Mesenchymal stem cell (in vitro differentiated cells and primary cell): ENCODE measurements around the gene ADAP2.

Source experiments
- DNase-seq: peaks from one replicate; pipeline ENCODE4 v3.0.0-alpha.2; 2013
- H2AFZ ChIP-seq: one replicate; pipeline ENCODE4 v1.6.1; 2013; ENCODE audit warnings: low read depth, mild to moderate bottlenecking, control low read depth, inconsistent platforms, low read length, moderate library complexity
- H2AK5ac ChIP-seq: 2 replicates; pipeline ENCODE4 v1.6.1; 2013; ENCODE audit warnings: low read length, moderate library complexity, mild to moderate bottlenecking, inconsistent platforms; ENCODE audit not compliant: severe bottlenecking
- H2BK120ac ChIP-seq: one replicate; pipeline ENCODE4 v1.6.1; 2013; ENCODE audit warnings: low read depth, mild to moderate bottlenecking, inconsistent platforms, low read length, moderate library complexity
- H2BK12ac ChIP-seq, 2 experiments: one replicate each; pipeline ENCODE4 v1.6.1; 2013; ENCODE audit warnings: inconsistent platforms in 2 of 2, low read length in 2 of 2, mild to moderate bottlenecking in 2 of 2, moderate library complexity in 2 of 2, control low read depth in 1 of 2
- H2BK15ac ChIP-seq: one replicate; pipeline ENCODE4 v1.6.1; 2013; ENCODE audit warnings: mild to moderate bottlenecking, low read depth, inconsistent platforms; ENCODE audit not compliant: poor library complexity, severe bottlenecking
- H2BK5ac ChIP-seq: 2 replicates; pipeline ENCODE4 v1.6.1; 2013; ENCODE audit warnings: low read depth, mild to moderate bottlenecking, low read length, control low read depth, inconsistent platforms; ENCODE audit not compliant: poor library complexity, severe bottlenecking
- H3K14ac ChIP-seq, 2 experiments: one replicate each; pipeline ENCODE4 v1.6.1; 2013; ENCODE audit warnings: inconsistent platforms in 2 of 2, low read length in 2 of 2, control low read depth in 1 of 2, mild to moderate bottlenecking in 1 of 2, moderate library complexity in 1 of 2
- H3K18ac ChIP-seq, 2 experiments: one replicate each; pipeline ENCODE4 v1.6.1; 2013; ENCODE audit warnings: inconsistent platforms in 2 of 2, low read length in 2 of 2, control low read depth in 1 of 2, low read depth in 1 of 2, mild to moderate bottlenecking in 1 of 2
- H3K23ac ChIP-seq, 2 experiments: one replicate each; pipeline ENCODE4 v1.6.1; 2013; ENCODE audit warnings: inconsistent platforms in 2 of 2, low read length in 2 of 2, mild to moderate bottlenecking in 2 of 2, moderate library complexity in 2 of 2, control low read depth in 1 of 2
- H3K27ac ChIP-seq: 2 replicates; pipeline ENCODE4 v1.5.1; 2013; ENCODE audit warnings: mild to moderate bottlenecking, moderate library complexity, low read length, control low read depth, inconsistent platforms; ENCODE audit not compliant: poor library complexity, severe bottlenecking
- H3K27me3 ChIP-seq, 2 experiments: 2 replicates each; pipeline versions ENCODE4 v1.6.1 to v1.7.0; 2013; ENCODE audit warnings: low read length in 2 of 2, mild to moderate bottlenecking in 2 of 2, moderate library complexity in 2 of 2, control low read depth in 1 of 2, inconsistent platforms in 1 of 2; ENCODE audit not compliant: control insufficient read depth in 1 of 2, insufficient read depth in 1 of 2
- H3K36me3 ChIP-seq, 2 experiments: 2 replicates each; pipeline versions ENCODE4 v1.6.1 to v1.7.0; 2013; ENCODE audit warnings: low read length in 2 of 2, control low read depth in 1 of 2, inconsistent platforms in 1 of 2, low read depth in 1 of 2, mild to moderate bottlenecking in 1 of 2; ENCODE audit not compliant: insufficient read depth in 2 of 2, control insufficient read depth in 1 of 2
- H3K4ac ChIP-seq, 2 experiments: one replicate each; pipeline ENCODE4 v1.6.1; 2013; ENCODE audit warnings: inconsistent platforms in 2 of 2, low read length in 2 of 2, mild to moderate bottlenecking in 2 of 2, moderate library complexity in 2 of 2, control low read depth in 1 of 2, low read depth in 1 of 2
- H3K4me1 ChIP-seq: 2 replicates; pipeline ENCODE4 v1.6.1; 2013; ENCODE audit warnings: low read depth, low read length, control low read depth; ENCODE audit not compliant: control insufficient read depth, insufficient read depth
- H3K4me2 ChIP-seq: 2 replicates; pipeline ENCODE4 v1.6.1; 2013; ENCODE audit warnings: low read length, mild to moderate bottlenecking, inconsistent platforms; ENCODE audit not compliant: poor library complexity, severe bottlenecking
- H3K4me3 ChIP-seq, 2 experiments: 2 replicates each; pipeline versions ENCODE4 v1.5.1 to v1.7.0; 2013; ENCODE audit warnings: low read length in 2 of 2, mild to moderate bottlenecking in 2 of 2, control low read depth in 1 of 2, low read depth in 1 of 2; ENCODE audit not compliant: insufficient read depth in 1 of 2
- H3K79me1 ChIP-seq: replicated peaks from 2 replicates; pipeline ENCODE4 v1.6.1; 2013; ENCODE audit warnings: mild to moderate bottlenecking, control low read depth, low read length, inconsistent platforms; ENCODE audit not compliant: poor library complexity, severe bottlenecking
- H3K9ac ChIP-seq: 2 replicates; pipeline ENCODE4 v1.7.0; 2013; ENCODE audit warnings: mild to moderate bottlenecking, low read length, moderate library complexity
- H3K9me3 ChIP-seq: 2 replicates; pipeline ENCODE4 v1.7.0; 2013; ENCODE audit warnings: mild to moderate bottlenecking, low read length; ENCODE audit not compliant: control insufficient read depth
- H4K8ac ChIP-seq: one replicate; pipeline ENCODE4 v1.6.1; 2013; ENCODE audit warnings: inconsistent platforms, mild to moderate bottlenecking, low read length, moderate library complexity
- H4K91ac ChIP-seq: one replicate; pipeline ENCODE4 v1.6.1; 2013; ENCODE audit warnings: mild to moderate bottlenecking, low read length, inconsistent platforms
- WGBS: methylation state at CpG from one replicate; pipeline ENCODE4 v1.1.7; 2013; ENCODE audit warnings: mixed read lengths; 5-methylcytosine and 5-hydroxymethylcytosine counted together

Gene ADAP2

DNA sequence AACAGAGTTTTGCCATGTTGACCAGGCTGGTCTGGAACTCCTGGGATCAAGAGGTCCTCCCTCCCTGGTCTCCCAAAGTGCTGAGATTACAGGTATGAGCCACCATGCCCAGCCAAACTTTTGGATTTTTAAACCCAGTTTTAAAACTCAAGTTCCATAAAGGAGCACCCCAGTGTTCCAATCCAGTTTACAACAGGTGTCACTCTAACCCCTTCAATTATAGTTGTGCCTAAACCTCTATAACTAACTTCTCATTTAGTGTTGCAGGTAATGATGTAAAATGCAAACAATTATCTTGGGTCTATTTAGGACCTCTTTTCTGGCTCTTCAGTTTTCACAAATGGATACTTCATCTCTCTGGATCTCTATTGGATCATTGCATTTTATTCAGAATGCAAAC is 7.8 kb upstream of the ADAP2 start:
- Histone ChIP-seq H2BK12ac (no peak overlapping the region), H4K8ac (no peak overlapping the region), H2BK120ac (no peak overlapping the region), H3K18ac (no peak overlapping the region), H3K27ac (no peak overlapping the region), H2BK5ac (no peak overlapping the region), H3K9ac (no peak overlapping the region), H3K4me1 (no peaks in the 10 kb centered on the region), H3K23ac (no peak overlapping the region), H4K91ac (no peak overlapping the region), H3K9me3 (no peaks in the 10 kb centered on the region), H3K14ac (no peak overlapping the region), H2BK15ac (no peak overlapping the region), H3K4ac (no peak overlapping the region), H3K4me2 (no peak overlapping the region), H2AFZ (no peak overlapping the region), H3K36me3 (no peaks in the 10 kb centered on the region), H3K4me3 (no peak overlapping the region), H3K27me3 (no peaks in the 10 kb centered on the region), H3K79me1 (no peaks in the 10 kb centered on the region), H2AK5ac (no peak overlapping the region)
- no peak for DNase-seq

DNA sequence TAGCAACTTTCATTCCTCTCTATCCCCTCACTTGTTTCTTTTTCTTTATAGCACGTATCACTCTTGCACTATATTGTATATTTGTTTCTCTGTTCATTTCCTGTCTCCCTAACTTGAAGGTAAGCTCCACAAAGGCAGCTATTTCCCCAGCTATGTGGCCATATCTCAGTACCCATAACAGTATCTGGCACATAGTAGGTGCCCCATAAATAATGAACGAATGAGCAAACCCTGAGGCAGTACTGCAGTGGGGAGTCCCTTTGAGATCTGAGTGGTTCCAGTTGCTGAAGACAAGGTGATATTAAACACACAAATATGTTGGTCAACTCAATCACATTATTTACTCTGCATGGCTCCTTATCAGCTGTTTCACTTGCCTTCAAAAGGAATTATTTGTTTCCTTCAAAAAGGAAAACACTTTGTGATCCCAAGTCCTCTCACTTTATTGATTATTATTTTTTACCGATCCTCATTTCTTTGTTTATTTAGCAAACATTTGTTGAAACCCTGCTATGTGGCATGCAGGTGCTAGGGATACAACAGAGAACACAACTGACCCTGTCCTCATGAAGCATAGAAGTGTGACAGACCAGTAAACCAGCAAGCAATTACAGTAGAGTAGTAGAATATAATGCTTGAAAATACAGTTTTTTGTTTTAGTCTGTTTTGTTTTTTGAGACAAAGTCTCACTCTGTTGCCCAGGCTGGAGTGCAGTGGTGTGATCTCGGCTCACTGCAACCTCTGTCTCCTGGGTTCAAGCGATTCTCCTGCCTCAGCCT is 5.7 kb upstream of the ADAP2 start:
- no peak overlapping the region for H3K9ac ChIP-seq
- no peak overlapping the region for H2BK5ac ChIP-seq
- no peak overlapping the region for H3K14ac ChIP-seq
- H3K4ac ChIP-seq = no peak overlapping the region
- no peak overlapping the region for H2AK5ac ChIP-seq
- H3K36me3 ChIP-seq = no peaks in the 10 kb centered on the region
- no peaks in the 10 kb centered on the region for H3K79me1 ChIP-seq
- H3K9me3 ChIP-seq = no peaks in the 10 kb centered on the region
- no peak overlapping the region for H2BK120ac ChIP-seq
- no peak overlapping the region for H3K23ac ChIP-seq
- no peak overlapping the region for H3K4me3 ChIP-seq
- peaks cover 7% of the 10 kb centered on the region for H3K4me1 ChIP-seq
- no peak overlapping the region for H3K27ac ChIP-seq
- H2BK15ac ChIP-seq = no peak overlapping the region
- DNase-seq = no peak
- no peak overlapping the region for H3K18ac ChIP-seq
- H2BK12ac ChIP-seq = no peak overlapping the region
- H4K8ac ChIP-seq = no peak overlapping the region
- H3K4me2 ChIP-seq = no peak overlapping the region
- H2AFZ ChIP-seq = no peak overlapping the region
- 93% methylated on average over 4 of the region's 5 CpGs for WGBS
- H3K27me3 ChIP-seq = peaks cover 0 to 5% of the 10 kb centered on the region in 2 experiments
- no peak overlapping the region for H4K91ac ChIP-seq

DNA sequence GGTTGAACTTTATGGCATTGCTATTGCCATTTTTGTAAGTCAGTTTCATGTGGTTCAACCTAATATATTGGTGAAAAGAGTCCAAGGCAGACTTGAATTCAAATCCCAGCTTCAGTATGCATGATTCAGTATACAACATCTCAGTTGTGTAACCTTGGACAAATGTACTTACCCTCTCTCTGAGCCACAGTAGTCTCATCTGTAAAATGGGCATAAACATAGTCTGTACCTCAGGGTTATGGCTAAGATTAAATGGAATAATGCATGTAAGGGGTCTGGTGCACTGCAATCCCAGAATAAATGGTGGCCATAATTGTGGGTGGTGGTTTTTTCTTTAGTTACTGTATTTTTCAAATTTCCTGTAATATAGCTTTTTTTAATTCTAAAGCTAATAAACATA is 4.7 kb upstream of the ADAP2 start:
- H4K8ac ChIP-seq = no peak overlapping the region
- no peak overlapping the region for H3K4me2 ChIP-seq
- H3K18ac ChIP-seq = no peak overlapping the region
- H3K4ac ChIP-seq = no peak overlapping the region
- H2BK12ac ChIP-seq = no peak overlapping the region
- no peak overlapping the region for H3K23ac ChIP-seq
- H3K27me3 ChIP-seq = peaks cover 0 to 13% of the 10 kb centered on the region in 2 experiments
- H2BK5ac ChIP-seq = no peak overlapping the region
- no peak overlapping the region for H3K27ac ChIP-seq
- no peak overlapping the region for H3K4me3 ChIP-seq
- no peaks in the 10 kb centered on the region for H3K79me1 ChIP-seq
- no peak overlapping the region for H3K14ac ChIP-seq
- H3K36me3 ChIP-seq = no peaks in the 10 kb centered on the region
- no peaks in the 10 kb centered on the region for H3K9me3 ChIP-seq
- peaks cover 12% of the 10 kb centered on the region for H3K4me1 ChIP-seq
- H3K9ac ChIP-seq = no peak overlapping the region
- DNase-seq = no peak
- no peak overlapping the region for H2BK15ac ChIP-seq
- H2AK5ac ChIP-seq = no peak overlapping the region
- no peak overlapping the region for H4K91ac ChIP-seq
- no peak overlapping the region for H2AFZ ChIP-seq
- no peak overlapping the region for H2BK120ac ChIP-seq

DNA sequence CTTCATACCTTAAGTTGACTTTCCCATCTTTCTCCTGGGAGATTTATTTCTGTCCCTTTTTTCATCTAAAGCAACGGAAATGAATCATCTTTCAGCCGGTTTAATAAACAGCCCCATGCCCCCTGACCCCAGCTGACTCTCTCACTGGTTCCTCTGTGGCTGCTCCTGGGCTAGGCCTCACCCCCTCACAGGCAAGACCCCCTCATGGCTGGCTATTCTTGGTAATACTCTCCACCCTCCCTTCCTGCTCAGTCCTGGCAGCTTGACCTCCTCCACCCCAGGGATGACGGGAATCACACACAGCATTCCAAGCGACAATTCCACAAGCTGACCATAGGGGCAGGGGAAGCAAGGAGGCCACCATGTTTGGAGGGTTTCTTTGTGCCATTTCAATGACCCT is 1.5 kb upstream of the ADAP2 start:
- H2AFZ ChIP-seq = peak overlapping the region; percentile 2
- peak overlapping the region; percentile 78 for H4K8ac ChIP-seq
- no peak overlapping the region for H2BK15ac ChIP-seq
- no peak overlapping the region for H2BK120ac ChIP-seq
- no peaks in the 10 kb centered on the region for H3K9me3 ChIP-seq
- no peak overlapping the region for H3K4me3 ChIP-seq
- no peak overlapping the region for H3K14ac ChIP-seq
- H3K4me1 ChIP-seq = peaks cover 22% of the 10 kb centered on the region
- peak overlapping the region; percentile 15 to 37 for H3K4ac ChIP-seq
- peak; percentile 80 for DNase-seq
- peak overlapping the region in 1 of 2 experiments; percentile 3 for H2BK12ac ChIP-seq
- no peak overlapping the region for H4K91ac ChIP-seq
- no peak overlapping the region for H3K4me2 ChIP-seq
- H3K27me3 ChIP-seq = peaks cover 0 to 37% of the 10 kb centered on the region in 2 experiments
- H3K18ac ChIP-seq = peak overlapping the region; percentile 4 to 46
- no peak overlapping the region for H3K9ac ChIP-seq
- peaks cover 2% of the 10 kb centered on the region for H3K79me1 ChIP-seq
- peak overlapping the region; percentile 51 for H3K27ac ChIP-seq
- H3K36me3 ChIP-seq = no peaks in the 10 kb centered on the region
- H3K23ac ChIP-seq = no peak overlapping the region
- no peak overlapping the region for H2BK5ac ChIP-seq
- H2AK5ac ChIP-seq = no peak overlapping the region
- 12% methylated on average over 3 of the region's 4 CpGs for WGBS
